A549 (cell line): ENCODE results near the gene HOXB4. TPM values are rescaled to one million over a fixed set of nuclear protein-coding genes. Genes with fewer than 3 reads are reported as not detected.

ENCODE experiments used
- ATAC-seq, 2 experiments: fragments of 200-7000 bp in 1 of 2; fragments of >200 bp in 1 of 2; cut with Nextera tagmentation in 1 of 2; cut with Tn5 transposase in 1 of 2; 3 replicates each; pipeline versions ENCODE4 v1.8.0 to v1.9.1; 2018 to 2020; ENCODE audit warnings: mild to moderate bottlenecking in 1 of 2, moderate library complexity in 1 of 2
- CTCF ChIA-PET: fragments of 300-600 bp; sonication (Branson Sonifier 250); formaldehyde crosslinking; extraction: SDS; loops from one replicate; lab custom pipeline; 2021; ENCODE audit warnings: antibody characterized with exemption, inconsistent platforms; lab: Yijun Ruan, JAX
- POLR2A ChIA-PET: fragments of 350-600 bp; formaldehyde crosslinking; extraction: SDS; loops from one replicate; lab custom pipeline; 2021; ENCODE audit warnings: antibody characterized with exemption, inconsistent platforms; lab: Yijun Ruan, JAX
- DNase-seq, 2 experiments: peaks; one replicate each; pipeline versions ENCODE4 v3.0.0 to v3.0.0-alpha.2; 2011 to 2016; ENCODE audit warnings: low read depth in 1 of 2, low spot score in 1 of 2
- FAIRE-seq: peaks from 2 replicates; lab custom pipeline; 2011; peaks lifted over from hg19 to GRCh38; lab: Jason Lieb, UNC
- H3K27ac ChIP-seq, 2 experiments: fragments of >200 bp; sonication (Bioruptor Twin); formaldehyde crosslinking; 3 replicates each; pipeline ENCODE4 v1.5.1; 2016 to 2017
- H3K4me1 ChIP-seq: fragments of >200 bp; sonication (Bioruptor Twin); formaldehyde crosslinking; 3 replicates; pipeline ENCODE4 v1.6.1; 2016
- H3K4me2 ChIP-seq: fragments of >200 bp; sonication (Bioruptor Twin); formaldehyde crosslinking; 3 replicates; pipeline ENCODE4 v1.6.1; 2016
- H3K4me3 ChIP-seq: fragments of >200 bp; sonication (Bioruptor Twin); formaldehyde crosslinking; 3 replicates; pipeline ENCODE4 v1.5.1; 2016
- H3K9me3 ChIP-seq: fragments of >200 bp; sonication (Bioruptor Twin); formaldehyde crosslinking; 3 replicates; pipeline ENCODE4 v1.6.1; 2016
- CEBPB ChIP-seq, 2 experiments: fragments of >200 bp in 1 of 2; sonication (Bioruptor Twin) in 1 of 2; formaldehyde crosslinking in 1 of 2; IDR thresholded peaks; 2 replicates each; pipeline ENCODE4 v1.6.1; 2012 to 2016
- CHD4 ChIP-seq: fragments of 200-600 bp; sonication (generic); IDR thresholded peaks from 2 replicates; pipeline ENCODE4 v1.6.1; 2016; ENCODE audit warnings: antibody characterized with exemption, mild to moderate bottlenecking, borderline replicate concordance
- ELK1 ChIP-seq: fragments of 150-350 bp; IDR thresholded peaks from 2 replicates; pipeline ENCODE4 v1.6.1; 2014; ENCODE audit warnings: low read depth, mild to moderate bottlenecking, low read length
- ESRRA ChIP-seq: fragments of 150-350 bp; IDR thresholded peaks from 2 replicates; pipeline ENCODE4 v1.6.1; 2014; ENCODE audit warnings: mild to moderate bottlenecking, low read length, borderline replicate concordance
- FOSB ChIP-seq: fragments of 250-450 bp; sonication (Bioruptor Pico); IDR thresholded peaks from 2 replicates; pipeline ENCODE4 v1.5.0; 2020; ENCODE audit warnings: mild to moderate bottlenecking, moderate library complexity
- FOSL2 ChIP-seq, 2 experiments: fragments of 450-650 bp in 1 of 2; fragments of >200 bp in 1 of 2; sonication (Bioruptor Twin) in 1 of 2; formaldehyde crosslinking; IDR thresholded peaks; 2 replicates each; pipeline versions ENCODE4 v1.5.0 to v1.6.1; 2016 to 2020; ENCODE audit warnings: mild to moderate bottlenecking in 1 of 2, moderate library complexity in 1 of 2
- HDAC2 ChIP-seq: fragments of 200-600 bp; sonication (generic); IDR thresholded peaks from 2 replicates; pipeline ENCODE4 v1.6.1; 2016
- MAZ ChIP-seq: fragments of 150-350 bp; IDR thresholded peaks from 2 replicates; pipeline ENCODE4 v1.6.1; 2014; ENCODE audit warnings: antibody characterized with exemption, low read depth, low read length, borderline replicate concordance
- NFE2L2 ChIP-seq: fragments of 150-350 bp; conservative IDR thresholded peaks from 2 replicates; pipeline ENCODE4 v1.6.1; 2014; ENCODE audit warnings: low read length
- PBX3 ChIP-seq: IDR thresholded peaks from 2 replicates; pipeline ENCODE4 v1.6.1; 2012
- RCOR1 ChIP-seq: fragments of 150-350 bp; IDR thresholded peaks from 2 replicates; pipeline ENCODE4 v1.6.1; 2014; ENCODE audit warnings: antibody characterized with exemption, low read length, low read depth
- REST ChIP-seq: fragments of 200-600 bp; sonication (generic); IDR thresholded peaks from 2 replicates; pipeline ENCODE4 v1.6.1; 2016; ENCODE audit warnings: antibody characterized with exemption, mild to moderate bottlenecking, moderate library complexity
- RFX5 ChIP-seq: fragments of 450-650 bp; IDR thresholded peaks from 2 replicates; pipeline ENCODE4 v1.7.1; 2014; ENCODE audit warnings: antibody characterized with exemption, mild to moderate bottlenecking, moderate library complexity
- SMC3 ChIP-seq: fragments of >200 bp; sonication (Bioruptor Twin); formaldehyde crosslinking; IDR thresholded peaks from 3 replicates; pipeline ENCODE4 v1.6.1; 2018; ENCODE audit warnings: inconsistent platforms
- USF2 ChIP-seq: fragments of 450-650 bp; IDR thresholded peaks from 2 replicates; pipeline ENCODE4 v1.6.1; 2014; ENCODE audit warnings: antibody characterized with exemption
- WGBS: methylation state at CpG from one replicate; pipeline ENCODE4 v1.1.6; 2017; ENCODE audit errors: missing lambda C conversion rate; 5-methylcytosine and 5-hydroxymethylcytosine counted together
- polyA plus RNA-seq, 4 experiments: library from polyadenylated mRNA; depleted of rRNA in 3 of 4; stranded (reverse); fragments of >200 nt; fragmentation: RNase III in 1 of 4; extraction: RNeasy Plus Mini Kit Qiagen cat#74134 plus additional on column Dnase treatment in 1 of 4; gene quantifications; 2 replicates in 3 of 4; 3 replicates in 1 of 4; pipeline ENCODE4 v1.2.3, GENCODE V29; 2011 to 2017

HOXB4 gene
- polyA plus RNA-seq, 2 of the 4 experiments (the other 2 are of a cell fraction), result 0.30 to 0.74 TPM

- Histone ChIP-seq H3K4me1 (peaks cover 21% of the 10 kb centered on the region), H3K4me3 (no peak overlapping the region)
- CTCF ChIA-PET, result interaction anchor here (0.7 to 3.5 kb wide), 24 partner anchors 21 to 544 kb away, joined by 3 to 19 read pairs (median 4); no protein-coding TSS in a partner anchor
Observed at GRCh38 chr17:48588074-48588415, 9.9 kb upstream of the HOXB4 start.

More at GRCh38 chr17:48588074-48588415, 9.9 kb upstream of the HOXB4 start:
- no peak overlapping the region for H3K4me2 ChIP-seq
- no peak for TF ChIP-seq CHD4
- no peak for TF ChIP-seq FOSL2 (IDR thresholded peaks at IDR 0.05)
- TF ChIP-seq FOSL2 (CRISPR knock-in tag; IDR thresholded peaks at IDR 0.05), result no peak
- TF ChIP-seq USF2, result no peak
- TF ChIP-seq ESRRA, result no peak
- TF ChIP-seq FOSB, result no peak
- TF ChIP-seq HDAC2, result no peak
- no peak for TF ChIP-seq NFE2L2
- no peak for TF ChIP-seq RCOR1
- no peak for TF ChIP-seq CEBPB (IDR thresholded peaks at IDR 0.05)
- no peak for TF ChIP-seq RFX5
- no peak for TF ChIP-seq PBX3
- no peak for TF ChIP-seq MAZ
- TF ChIP-seq ELK1, result no peak
- no peak for TF ChIP-seq REST
- no peak for TF ChIP-seq SMC3
- WGBS, result 83% methylated on average over 2 of the region's 2 CpGs
- no peak for ATAC-seq
- no peak for FAIRE-seq
- H3K27ac ChIP-seq, result peak overlapping the region in 1 of 2 experiments; percentile 61; a peak in 4 of 6 replicates
- no peaks in the 10 kb centered on the region for H3K9me3 ChIP-seq
- POLR2A ChIA-PET, result interaction anchor here (1.2 kb wide), 1 partner anchor 16 kb away, joined by 3 read pairs; no protein-coding TSS in a partner anchor
- no peak for DNase-seq
